ENCODE results near the gene LARP1.

DNA sequence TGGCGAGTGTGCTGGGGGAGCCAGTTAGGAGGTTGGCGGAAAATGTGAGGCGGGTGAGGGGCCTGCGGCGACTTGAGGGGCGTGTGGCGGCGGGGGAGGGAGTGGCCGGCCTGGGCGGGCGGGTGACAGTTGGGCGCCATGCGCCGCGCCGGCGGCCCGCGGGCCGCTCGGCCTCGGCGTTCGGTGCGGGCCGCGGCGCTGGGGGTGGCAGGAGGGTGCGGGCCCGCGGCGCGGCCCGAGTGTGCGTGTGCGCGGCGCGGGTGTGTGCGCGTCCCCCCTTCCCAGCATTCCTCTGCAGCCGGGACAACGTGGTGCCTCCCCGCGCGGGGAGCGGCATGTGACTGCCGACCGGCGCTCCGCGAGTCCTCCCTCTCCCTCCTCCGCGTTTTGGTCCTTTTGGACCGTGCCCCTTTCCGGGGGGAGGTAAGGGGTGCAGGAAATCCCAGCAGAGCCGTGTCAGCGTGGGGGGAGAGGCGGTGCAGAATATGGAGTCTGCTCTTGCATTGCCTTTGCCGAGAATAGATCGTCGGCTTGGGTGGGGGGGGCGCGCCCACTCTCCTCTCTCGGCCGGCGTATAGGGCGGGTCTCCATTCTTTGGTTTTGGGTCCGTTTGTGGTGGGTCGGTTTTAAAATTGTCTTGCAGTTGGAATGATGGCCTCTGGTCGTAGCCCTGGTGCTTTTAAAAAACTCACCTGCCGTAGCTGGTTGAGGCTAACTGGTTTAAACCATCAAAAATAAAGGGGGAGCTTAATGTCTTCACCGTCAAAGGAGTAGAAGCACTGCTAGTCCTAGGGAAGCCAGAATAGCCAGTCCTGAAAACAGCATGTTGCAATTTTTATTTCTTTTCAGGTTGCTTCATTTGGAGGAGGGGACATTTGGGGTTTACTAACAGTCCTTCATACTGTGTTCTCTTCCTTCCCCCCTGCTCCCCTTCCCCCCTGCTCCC is 2.0 kb downstream of the LARP1 start:
- TF ChIP-seq, protein P1, sequence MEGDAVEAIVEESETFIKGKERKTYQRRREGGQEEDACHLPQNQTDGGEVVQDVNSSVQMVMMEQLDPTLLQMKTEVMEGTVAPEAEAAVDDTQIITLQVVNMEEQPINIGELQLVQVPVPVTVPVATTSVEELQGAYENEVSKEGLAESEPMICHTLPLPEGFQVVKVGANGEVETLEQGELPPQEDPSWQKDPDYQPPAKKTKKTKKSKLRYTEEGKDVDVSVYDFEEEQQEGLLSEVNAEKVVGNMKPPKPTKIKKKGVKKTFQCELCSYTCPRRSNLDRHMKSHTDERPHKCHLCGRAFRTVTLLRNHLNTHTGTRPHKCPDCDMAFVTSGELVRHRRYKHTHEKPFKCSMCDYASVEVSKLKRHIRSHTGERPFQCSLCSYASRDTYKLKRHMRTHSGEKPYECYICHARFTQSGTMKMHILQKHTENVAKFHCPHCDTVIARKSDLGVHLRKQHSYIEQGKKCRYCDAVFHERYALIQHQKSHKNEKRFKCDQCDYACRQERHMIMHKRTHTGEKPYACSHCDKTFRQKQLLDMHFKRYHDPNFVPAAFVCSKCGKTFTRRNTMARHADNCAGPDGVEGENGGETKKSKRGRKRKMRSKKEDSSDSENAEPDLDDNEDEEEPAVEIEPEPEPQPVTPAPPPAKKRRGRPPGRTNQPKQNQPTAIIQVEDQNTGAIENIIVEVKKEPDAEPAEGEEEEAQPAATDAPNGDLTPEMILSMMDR (IDR thresholded peaks at IDR 0.05), result peak in 1 of 4 experiments; percentile 5
- TF ChIP-seq POLR2A (IDR thresholded peaks at IDR 0.05) (peak; percentile 27), POLR2AphosphoS5 (IDR thresholded peaks at IDR 0.05) (peak; percentile 26)

Measured in prostate gland (tissue), 2 donors.